RWPE1 (cell line): ENCODE data around the gene PNRC2.
"Not testable (repeated sequence)": the region's sequence is repeated elsewhere in the genome, so short reads cannot be mapped to it uniquely, and the experiment has no call there.

Experiments used
- CTCF ChIA-PET: fragments of 350-600 bp; sonication (Branson Sonifier 250); formaldehyde crosslinking; extraction: SDS; loops from one replicate; lab custom pipeline; 2021; lab: Yijun Ruan, JAX
- POLR2A ChIA-PET: fragments of 400-600 bp; formaldehyde crosslinking; extraction: SDS; loops from one replicate; lab custom pipeline; 2020; ENCODE audit warnings: antibody characterized with exemption; ENCODE audit not compliant: low non-redundant PET; lab: Yijun Ruan, JAX
- DNase-seq: peaks from one replicate; pipeline ENCODE4 v3.0.0; 2012; ENCODE audit warnings: low spot score
- H3K27ac ChIP-seq: fragments of 450-650 bp; 2 replicates; pipeline ENCODE4 v1.5.1; 2017
- TF ChIP-seq, protein P1 (sequence below): fragments of 450-650 bp; conservative IDR thresholded peaks from 2 replicates; pipeline ENCODE4 v1.5.1; 2017; ENCODE audit warnings: low read depth, mild to moderate bottlenecking

PNRC2 gene

GRCh38 chr1:23999156-23999671, 39.6 kb downstream of the PNRC2 start:
- TF ChIP-seq, protein P1, sequence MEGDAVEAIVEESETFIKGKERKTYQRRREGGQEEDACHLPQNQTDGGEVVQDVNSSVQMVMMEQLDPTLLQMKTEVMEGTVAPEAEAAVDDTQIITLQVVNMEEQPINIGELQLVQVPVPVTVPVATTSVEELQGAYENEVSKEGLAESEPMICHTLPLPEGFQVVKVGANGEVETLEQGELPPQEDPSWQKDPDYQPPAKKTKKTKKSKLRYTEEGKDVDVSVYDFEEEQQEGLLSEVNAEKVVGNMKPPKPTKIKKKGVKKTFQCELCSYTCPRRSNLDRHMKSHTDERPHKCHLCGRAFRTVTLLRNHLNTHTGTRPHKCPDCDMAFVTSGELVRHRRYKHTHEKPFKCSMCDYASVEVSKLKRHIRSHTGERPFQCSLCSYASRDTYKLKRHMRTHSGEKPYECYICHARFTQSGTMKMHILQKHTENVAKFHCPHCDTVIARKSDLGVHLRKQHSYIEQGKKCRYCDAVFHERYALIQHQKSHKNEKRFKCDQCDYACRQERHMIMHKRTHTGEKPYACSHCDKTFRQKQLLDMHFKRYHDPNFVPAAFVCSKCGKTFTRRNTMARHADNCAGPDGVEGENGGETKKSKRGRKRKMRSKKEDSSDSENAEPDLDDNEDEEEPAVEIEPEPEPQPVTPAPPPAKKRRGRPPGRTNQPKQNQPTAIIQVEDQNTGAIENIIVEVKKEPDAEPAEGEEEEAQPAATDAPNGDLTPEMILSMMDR, result no peak
- ChIA-PET CTCF (no interaction called here), POLR2A (no interaction called here)
- no peak for DNase-seq
- H3K27ac ChIP-seq, result no peak overlapping the region

DNA sequence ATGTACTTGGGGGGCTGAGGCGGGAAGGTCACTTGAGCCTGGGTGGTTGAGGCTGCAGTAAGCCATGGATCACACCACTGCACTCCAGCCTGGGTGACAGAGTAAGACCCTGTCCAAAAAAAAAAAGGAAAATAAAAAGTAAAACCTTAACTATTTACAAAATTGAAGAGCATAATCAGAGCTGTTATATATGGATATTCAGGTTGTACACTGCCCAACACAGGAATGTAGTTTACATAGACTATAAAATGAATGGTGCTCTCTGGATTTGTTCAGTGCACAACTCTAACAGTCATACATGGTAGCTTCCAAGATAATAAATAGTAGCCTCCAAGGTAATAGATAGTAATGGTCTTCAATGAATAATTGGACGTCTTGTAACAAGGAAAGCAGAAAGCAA, 43.1 kb downstream of the PNRC2 start:
- H3K27ac ChIP-seq, result no peak overlapping the region
- no peak for DNase-seq
- TF ChIP-seq, protein P1, result no peak
- POLR2A ChIA-PET, result no interaction called here
- CTCF ChIA-PET, result interaction anchor here (1.6 kb wide), 1 partner anchor 15 kb away, joined by 4 read pairs; no protein-coding TSS in a partner anchor

DNA sequence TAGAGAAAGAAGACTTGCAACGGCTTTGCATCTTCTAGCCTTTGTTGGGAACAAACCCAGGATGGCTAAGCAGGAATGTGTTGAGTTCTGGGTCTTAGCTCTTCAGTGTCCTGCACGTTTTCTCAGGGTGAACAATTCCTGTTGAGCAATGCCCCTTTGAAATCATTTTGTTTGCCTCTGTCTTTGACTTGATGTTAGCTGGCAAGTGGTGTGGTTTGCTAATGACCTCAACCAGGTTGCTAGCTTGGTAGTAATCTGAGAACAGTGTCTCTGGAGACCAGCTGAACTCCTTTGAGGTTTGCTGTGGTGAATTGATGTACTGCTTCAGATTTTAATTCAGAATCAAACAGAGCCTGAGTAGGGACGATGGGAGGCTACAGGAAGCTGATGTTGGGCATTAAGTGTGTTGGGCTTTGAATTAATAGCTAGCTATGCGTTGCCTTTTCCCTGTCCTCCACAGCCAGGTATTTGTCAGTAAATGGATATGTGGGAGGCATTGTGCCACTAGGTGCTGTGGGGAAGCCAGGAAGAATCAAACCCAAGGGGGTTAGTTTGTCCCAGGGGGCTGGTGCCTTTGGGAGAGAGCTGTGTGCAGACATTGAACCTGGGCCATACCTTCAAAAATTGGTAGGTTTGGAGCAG, 43.8 kb downstream of the PNRC2 start:
- ChIA-PET POLR2A (no interaction called here), CTCF (interaction anchor here (1.6 kb wide), 1 partner anchor 16 kb away, joined by 4 read pairs; no protein-coding TSS in a partner anchor)
- no peak for DNase-seq
- no peak overlapping the region for H3K27ac ChIP-seq
- TF ChIP-seq, protein P1, result no peak

- DNase-seq, result no peak
- no peak overlapping the region for H3K27ac ChIP-seq
- CTCF ChIA-PET, result no interaction called here
- POLR2A ChIA-PET, result no interaction called here
- TF ChIP-seq, protein P1, result no peak
These were observed 44.5 kb downstream of the PNRC2 start for GRCh38 chr1:24004132-24004531.

DNA sequence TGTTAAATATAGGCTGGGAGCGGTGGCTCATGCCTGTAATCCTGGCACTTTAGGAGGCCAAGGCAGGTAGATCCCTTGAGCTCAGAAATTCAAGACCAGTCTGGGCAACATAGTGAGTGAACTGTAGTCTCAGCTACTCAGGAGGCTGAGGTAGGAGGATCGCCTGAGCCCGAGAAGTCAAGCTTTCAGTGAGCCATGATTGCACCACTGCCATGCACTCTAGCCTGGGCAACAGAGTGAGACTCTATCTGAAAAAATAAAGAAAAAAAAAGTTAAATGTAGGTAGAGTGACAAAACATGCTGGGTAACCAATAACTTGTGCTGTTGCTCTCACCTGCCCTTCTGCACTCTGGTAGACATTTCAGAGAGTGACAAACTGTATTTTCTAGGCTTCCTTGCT, 45.5 kb downstream of the PNRC2 start:
- TF ChIP-seq, protein P1, result no peak
- ChIA-PET CTCF (interaction anchor here (0.5 to 0.7 kb wide), 2 partner anchors 9 to 69 kb away, joined by 4 read pairs; no protein-coding TSS in a partner anchor), POLR2A (no interaction called here)
- H3K27ac ChIP-seq, result no peak overlapping the region
- no peak for DNase-seq

DNA sequence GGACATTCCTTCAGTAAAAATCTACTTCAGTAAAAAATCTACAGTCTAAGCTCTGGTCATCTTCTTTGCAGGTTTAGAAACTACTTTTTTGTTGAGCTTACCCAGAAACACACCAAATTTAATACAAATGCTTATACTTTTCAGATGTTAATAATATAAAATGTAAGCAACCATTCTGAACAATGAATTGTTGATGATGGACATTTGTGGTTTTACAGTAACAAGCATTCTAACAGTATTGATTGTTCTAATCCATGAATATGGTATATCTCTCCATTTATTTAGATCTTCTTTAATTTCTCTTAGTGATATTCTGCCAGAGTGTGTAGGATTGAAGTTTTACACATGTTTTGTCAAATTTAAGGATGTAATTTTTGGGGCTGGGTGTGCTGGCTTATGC, 47.5 kb downstream of the PNRC2 start:
- no peak for DNase-seq
- CTCF ChIA-PET, result interaction anchor here (0.6 to 1.3 kb wide), 3 partner anchors 20 to 555 kb away, joined by 3 to 6 read pairs (median 3); no protein-coding TSS in a partner anchor
- H3K27ac ChIP-seq, result no peak overlapping the region; the same call in 1 of the 2 replicates
- TF ChIP-seq, protein P1, result no peak
- POLR2A ChIA-PET, result no interaction called here

- CTCF ChIA-PET, result interaction anchor here (0.6 kb wide), 1 partner anchor 265 kb away, joined by 7 read pairs; no protein-coding TSS in a partner anchor
- POLR2A ChIA-PET, result interaction anchor here (0.6 kb wide), 1 partner anchor 86 kb away, joined by 4 read pairs; no protein-coding TSS in a partner anchor
These were observed 49.1 kb downstream of the PNRC2 start for GRCh38 chr1:24008574-24009184.

More at GRCh38 chr1:24008574-24009184, 49.1 kb downstream of the PNRC2 start:
- peak overlapping the region; percentile 67 for H3K27ac ChIP-seq
- DNase-seq, result not testable (repeated sequence)
